CD4-positive, alpha-beta T cell treated with Interleukin-15 for 1 hour (primary cell): ENCODE measurements around the gene GPC6.

Source experiments
- DNase-seq: peaks from one replicate; pipeline ENCODE4 v3.0.0-alpha.2; 2020

The GPC6 gene

DNA sequence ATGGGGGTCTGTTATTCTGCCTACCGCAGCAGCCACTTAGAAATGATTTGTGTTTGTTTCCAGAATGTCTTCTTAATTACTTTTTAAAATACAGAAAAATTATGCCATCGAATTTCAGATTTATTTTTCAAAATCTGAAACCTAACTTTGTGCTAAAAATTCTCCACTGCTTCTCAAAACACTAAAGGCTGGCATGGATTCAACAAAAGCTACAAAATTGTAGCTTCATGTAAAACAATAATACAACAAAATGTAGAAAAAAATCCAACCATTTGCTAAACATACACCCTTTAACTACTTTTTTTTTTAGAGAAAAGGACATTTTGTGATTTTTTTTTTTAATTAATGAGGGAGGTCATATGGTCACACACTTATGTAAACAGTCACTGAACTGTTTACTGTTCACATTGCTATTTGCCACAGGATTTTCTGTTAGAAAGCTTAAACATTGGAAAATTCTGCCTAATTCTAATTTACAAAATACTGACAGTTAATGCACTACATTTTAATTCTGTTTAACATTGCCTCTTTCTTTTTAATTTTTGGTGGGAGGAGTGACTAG is 646.3 kb downstream of the GPC6 start:
- DNase-seq, result no peak

DNA sequence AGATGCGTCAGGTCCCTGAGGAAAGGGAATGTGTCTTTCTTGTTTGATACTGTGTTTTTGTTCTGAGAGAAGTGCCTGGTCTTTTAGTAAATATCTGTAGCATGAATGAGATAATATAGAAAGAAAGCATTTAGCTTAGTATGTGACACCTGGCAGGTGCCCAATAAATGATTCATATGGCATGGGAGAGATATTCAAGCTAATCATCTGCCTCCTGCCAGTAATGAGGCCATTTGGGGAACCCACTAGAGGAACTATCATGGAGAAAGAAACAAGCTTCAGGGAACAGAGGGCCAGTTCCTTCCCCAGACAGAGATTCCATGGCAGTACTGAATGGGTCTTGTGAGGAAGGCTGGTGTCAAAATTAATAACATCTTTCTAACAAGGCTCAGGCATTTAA is 648.9 kb downstream of the GPC6 start:
- no peak for DNase-seq

DNA sequence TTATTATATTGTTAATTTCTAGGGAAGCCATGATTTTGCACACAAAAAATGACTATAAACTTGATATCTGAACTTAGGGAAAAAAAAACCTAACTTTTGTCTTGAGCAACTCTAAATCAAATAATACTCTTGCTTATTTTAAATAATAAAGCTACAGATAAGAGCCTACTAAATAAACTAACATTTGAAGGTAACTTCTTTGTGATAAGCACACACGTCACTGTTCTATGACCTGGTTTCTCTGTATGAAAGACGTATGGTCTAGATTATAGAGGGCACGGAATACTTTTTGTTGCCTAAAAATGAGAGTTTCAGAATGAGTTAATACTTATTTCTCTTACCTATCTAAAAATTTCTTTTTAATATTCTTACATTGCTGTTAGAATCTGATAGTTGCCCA is 649.6 kb downstream of the GPC6 start:
- no peak for DNase-seq

GRCh38 chr13:93878675-93879074 is 652.1 kb downstream of the GPC6 start:
- DNase-seq, result no peak

DNA sequence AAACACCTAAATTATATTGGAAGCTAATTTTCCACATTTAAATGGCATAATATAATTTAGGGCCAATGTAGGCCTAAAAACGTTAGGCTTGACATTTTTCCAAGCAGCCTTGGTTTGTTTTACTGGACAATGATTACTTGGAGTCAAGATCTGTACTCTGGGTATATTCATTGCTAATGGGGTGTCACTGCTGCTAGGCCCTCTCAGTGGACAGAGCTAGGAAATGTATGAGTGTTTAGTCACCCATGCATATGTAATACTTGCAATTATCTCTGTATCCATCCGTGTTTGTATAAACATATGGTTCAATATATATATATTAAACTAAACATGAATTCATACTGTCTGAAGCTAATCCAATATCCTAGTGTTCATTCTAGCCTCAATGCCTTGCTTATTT is 654.8 kb downstream of the GPC6 start:
- no peak for DNase-seq

GRCh38 chr13:93882086-93882651 is 655.6 kb downstream of the GPC6 start:
- no peak for DNase-seq

GRCh38 chr13:93889430-93889951 is 662.9 kb downstream of the GPC6 start:
- DNase-seq, result no peak

GRCh38 chr13:93899981-93900380 is 673.4 kb downstream of the GPC6 start:
- no peak for DNase-seq

GRCh38 chr13:93900731-93901130 is 674.1 kb downstream of the GPC6 start:
- no peak for DNase-seq

GRCh38 chr13:93903909-93904308 is 677.3 kb downstream of the GPC6 start:
- DNase-seq, result no peak

DNA sequence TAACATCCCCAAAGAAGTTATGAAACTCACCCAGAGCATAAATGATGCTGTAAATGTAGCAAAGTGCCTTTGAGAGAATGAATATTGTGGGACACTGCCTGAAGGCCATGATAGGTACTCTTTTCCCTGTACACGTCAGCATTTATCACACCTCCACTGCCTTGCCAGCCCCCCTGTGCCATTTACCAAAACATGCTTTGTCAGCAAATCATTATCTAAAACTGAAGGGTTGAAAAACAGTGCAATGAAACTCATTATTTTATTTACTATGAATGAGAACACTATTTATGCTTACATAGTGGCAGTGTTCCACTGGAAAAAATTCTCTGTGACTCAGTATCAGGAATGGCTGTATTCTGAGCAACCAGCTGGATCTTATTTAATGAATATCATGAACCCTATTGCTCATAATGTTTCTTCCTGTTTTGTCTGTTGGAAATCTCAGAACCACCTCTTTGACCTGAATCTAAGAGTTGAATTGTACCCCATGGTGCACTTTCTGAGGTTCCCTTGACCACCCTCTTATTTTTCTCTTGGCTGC is 688.7 kb downstream of the GPC6 start:
- no peak for DNase-seq

DNA sequence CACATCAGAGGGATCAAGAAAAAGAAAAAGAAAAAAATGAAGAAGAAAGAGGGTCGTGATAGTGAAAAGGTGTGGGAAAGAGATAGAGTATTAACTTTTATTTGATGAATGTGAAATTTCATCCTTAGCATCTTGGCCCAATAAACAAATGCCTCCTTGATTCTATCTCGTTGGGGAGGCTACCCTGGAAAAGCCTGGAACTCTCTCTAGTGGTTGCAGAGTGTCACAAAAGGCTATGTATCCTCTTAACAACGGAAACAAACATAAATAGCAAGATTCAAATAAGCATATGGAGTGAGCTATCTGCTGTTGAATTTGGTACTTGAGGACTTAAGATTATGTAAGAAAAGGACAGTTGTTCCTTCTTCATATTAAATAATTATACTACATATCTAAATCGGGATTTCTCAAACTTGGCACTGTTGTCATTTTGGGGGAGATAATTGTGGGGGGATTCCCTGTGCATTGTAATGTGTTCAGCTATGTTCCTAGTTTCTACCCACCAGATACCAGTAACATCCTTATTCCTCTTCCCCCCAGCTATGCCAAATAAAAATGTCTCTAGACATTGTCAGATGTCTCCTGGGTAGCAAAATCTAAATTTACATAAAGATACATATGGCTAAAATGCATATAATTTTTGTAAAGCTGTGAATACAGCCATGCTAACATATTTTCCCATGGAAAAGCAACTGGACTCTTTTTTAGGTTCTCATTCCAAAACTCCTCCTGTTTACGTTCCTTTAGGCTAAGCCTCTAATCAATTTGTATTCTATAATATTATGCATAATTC is 695.7 kb downstream of the GPC6 start:
- DNase-seq, result no peak

GRCh38 chr13:93925990-93926389 is 699.4 kb downstream of the GPC6 start:
- no peak for DNase-seq

DNA sequence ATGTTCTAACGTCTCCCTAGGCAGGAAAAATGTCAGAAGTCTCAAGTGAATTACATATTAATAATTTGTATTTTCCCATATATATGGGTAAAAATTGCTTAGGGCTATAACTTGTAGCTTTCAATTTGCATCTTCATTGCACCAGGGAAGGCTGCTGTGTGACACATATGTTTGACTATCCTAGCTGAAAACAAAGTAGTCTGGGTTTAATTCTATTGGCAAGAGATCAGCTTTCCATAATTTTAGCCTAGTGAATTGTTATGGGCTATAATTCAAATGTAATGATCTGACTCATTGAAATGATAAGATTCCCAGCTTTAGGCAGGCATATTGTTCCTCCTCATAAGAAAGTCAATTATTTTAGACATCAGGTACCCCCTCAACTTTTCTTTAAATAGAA is 699.8 kb downstream of the GPC6 start:
- DNase-seq, result no peak

DNA sequence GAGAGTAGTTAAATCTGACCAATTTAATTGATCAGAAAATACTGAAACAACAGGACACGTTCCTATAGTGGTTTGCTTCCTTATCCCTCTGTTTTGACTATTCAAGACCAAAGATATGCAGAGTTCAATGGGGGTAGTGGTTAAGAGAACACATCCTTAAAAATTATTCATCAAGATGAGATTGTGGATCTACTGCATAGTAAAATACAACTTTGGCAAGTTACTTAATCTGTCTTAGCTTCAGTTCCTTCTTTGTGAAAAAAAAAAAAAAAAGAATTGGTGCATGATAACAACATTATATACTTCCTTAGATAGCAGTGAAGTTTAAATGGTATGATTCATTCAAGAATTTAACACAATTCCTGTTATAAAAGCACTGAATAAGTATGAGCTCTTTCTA is 700.8 kb downstream of the GPC6 start:
- no peak for DNase-seq

- no peak for DNase-seq
Measured at GRCh38 chr13:93932901-93933300, 706.3 kb downstream of the GPC6 start.

DNA sequence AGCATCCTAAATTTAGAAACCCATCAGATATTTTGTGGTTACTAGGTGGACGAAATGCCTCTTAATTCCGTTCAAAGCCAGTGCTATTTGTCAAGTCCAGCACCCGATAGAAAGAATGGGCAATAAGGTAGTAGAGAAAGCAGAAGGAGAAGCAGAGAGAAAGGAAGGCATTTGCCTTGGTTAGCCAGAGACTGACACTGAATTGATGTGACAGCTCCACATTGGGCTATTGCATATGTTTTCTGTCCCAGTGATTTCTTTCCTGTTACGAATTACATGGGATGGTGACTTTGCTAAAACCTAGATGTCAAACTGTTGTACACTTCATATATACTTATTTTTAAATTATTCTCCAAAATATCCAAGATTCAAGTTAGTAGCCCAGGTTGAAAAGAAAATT is 710.3 kb downstream of the GPC6 start:
- no peak for DNase-seq

DNA sequence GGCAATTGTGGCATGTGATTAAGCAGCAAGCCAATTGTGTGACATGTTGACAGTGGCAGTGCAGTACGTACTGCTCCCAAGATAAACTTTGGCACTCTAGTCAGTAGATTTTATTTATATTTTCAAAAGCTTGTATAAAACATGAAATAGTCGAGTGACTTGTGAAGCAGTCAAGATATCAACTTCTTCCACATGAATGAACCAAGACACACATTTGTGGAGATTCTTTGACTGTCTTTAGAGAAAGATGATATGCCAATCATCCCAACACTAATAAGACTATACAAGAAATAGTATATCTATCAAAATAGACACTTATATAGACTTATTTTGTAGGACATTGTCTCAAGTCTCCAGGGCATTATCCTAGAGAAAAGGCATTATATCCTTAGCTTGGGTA is 714.8 kb downstream of the GPC6 start:
- DNase-seq, result no peak

GRCh38 chr13:93942016-93942415 is 715.4 kb downstream of the GPC6 start:
- DNase-seq, result no peak

- DNase-seq, result no peak
Measured at GRCh38 chr13:93945621-93946020, 719.0 kb downstream of the GPC6 start.

DNA sequence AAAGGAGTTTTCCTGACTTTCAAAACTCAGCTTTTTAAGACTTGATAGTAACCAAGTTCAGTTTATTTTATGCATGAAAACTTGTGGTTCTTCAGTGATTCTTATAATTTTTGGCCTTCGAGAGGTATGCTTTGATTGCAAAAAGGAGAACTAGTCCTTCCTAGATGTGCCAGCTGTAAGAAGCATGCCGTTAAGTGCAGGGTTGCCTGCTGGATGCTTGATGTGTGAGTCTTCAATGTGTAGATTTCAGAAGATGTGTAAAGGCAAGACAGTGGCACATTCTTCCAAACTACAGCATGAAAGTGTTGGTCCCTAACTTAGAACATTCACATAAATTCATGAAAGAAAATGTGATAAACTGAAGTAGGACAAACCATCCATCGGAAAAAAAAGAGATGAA is 720.4 kb downstream of the GPC6 start:
- DNase-seq, result no peak

DNA sequence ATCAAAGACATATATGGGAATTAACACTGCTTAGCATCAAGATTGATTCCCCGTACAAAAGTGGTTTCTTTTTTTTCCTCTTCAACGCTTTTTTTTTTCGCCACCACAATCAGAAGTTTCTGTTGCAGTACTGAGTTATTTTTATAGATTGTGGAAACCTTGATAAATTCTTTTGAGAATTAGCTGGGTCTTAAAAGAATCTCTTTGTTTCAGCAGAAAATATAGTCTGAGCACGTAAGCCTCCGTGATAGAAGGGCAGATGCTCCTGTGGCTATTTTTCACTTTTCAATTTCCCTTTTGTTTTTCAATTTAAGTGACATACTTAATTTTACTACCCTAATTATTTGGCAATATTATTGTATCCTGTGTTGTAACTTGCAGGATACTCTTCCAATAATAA is 721.0 kb downstream of the GPC6 start:
- DNase-seq, result no peak

GRCh38 chr13:93948162-93948922 is 721.7 kb downstream of the GPC6 start:
- DNase-seq, result no peak
